Measurements from ENCODE around the gene MTUS2.

MTUS2 gene

DNA sequence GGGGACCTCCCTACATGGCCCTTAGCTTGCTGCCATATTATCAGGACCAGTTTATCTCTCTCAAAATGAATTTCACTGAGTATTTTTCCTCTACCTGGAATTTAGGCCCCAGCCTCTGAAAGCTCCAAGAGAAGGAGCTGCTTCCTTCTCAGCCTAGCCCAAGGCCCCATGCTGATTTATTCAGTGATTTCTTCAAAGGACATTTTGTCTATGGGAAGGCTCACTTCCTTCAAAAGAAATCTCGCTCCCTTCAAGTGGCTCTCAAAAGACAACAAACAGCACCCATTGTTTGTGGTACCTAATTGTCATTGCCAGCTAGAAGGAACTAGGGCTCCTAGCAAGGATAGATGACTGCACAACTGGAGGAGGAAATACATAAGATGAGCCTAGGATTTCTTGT lies 602.9 kb downstream of the MTUS2 start:
- DNase-seq = no peak

DNA sequence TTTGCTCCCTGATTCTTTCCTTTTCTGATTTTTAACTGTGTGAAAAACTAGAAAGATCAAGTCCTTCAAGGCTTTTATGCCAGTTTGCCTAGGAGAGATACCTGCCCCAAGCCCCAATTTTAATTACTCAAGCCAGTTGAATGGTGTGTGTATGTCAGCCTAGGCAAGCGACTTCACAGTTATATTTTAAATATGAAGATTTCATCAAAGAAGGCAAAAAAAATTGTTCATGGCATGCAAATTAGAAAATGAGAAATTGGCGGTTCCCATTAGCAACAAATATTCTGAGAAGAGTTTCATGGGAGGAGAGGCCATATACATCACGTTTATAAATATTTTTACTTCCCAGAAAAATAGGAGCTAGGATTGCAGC lies 607.8 kb downstream of the MTUS2 start:
- DNase-seq = no peak

DNA sequence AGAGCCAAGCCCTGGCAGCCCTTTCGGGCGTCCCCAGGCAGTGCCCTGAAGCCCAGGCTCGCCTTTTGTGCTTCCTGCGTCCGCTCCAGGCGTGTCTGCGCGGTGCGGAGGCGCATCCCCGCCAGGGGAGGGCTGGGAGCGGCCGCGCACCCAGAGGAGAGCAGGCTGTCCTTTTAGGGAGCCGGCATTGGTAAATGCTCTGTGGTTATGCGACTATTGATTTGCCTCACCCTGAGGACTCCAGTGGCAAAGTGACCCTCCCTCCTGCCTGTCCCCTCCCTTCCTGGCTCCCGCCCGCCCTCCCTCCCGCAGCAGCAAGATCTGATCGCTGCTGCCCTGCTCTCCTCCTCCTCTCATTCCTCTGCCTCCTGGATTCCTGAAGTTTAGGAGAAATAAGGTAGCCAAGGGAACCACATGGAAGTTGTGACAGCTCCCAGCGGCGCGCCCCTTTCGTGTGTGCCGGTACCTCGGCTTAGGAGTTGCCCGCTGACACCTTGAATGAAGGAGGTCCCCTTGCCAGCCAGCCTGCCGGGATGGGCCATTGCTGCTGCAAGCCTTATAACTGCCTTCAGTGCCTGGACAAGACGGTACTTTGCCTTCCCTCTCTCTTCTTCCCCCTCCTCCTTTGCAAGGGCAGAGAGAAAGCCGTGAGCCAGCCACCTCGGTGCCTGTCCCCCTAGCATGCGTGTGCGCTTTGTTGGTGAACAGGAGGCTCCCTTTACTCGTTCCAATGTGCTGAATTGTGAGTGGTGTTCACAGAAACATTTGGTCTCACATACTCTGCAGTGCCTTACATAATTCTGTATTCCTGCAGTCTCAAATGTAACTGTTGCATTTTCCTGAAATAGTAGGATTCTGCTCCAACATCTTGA lies 608.4 kb downstream of the MTUS2 start:
- DNase-seq = no peak

DNA sequence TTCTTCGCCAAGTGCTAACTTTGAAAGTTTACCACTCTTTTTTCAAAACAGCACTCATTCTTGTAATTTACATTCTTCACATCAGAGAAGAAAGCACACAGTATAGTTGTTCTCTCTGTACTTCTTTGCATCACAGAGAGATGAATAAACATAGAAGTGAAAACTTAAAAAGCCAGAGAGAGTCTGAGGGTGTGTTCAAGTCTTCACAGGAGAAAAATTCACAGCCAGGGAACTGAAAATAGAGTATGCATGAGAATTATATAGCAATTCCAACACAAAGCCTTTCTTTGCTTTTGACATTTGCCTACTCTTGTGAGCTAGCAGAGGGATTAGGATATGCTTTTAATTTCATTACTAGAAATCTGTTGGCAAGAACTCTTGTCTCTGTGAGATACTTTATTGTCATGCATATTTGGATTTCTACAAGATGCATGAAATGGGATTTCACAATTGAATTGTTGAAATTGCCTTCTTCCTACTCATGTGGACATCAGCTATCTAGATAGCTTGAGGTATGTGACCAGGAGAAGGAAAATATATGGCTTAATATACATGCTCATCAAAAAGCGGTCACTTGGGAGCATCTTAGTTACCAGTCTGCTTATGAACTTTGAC lies 609.3 kb downstream of the MTUS2 start:
- no peak for DNase-seq

DNA sequence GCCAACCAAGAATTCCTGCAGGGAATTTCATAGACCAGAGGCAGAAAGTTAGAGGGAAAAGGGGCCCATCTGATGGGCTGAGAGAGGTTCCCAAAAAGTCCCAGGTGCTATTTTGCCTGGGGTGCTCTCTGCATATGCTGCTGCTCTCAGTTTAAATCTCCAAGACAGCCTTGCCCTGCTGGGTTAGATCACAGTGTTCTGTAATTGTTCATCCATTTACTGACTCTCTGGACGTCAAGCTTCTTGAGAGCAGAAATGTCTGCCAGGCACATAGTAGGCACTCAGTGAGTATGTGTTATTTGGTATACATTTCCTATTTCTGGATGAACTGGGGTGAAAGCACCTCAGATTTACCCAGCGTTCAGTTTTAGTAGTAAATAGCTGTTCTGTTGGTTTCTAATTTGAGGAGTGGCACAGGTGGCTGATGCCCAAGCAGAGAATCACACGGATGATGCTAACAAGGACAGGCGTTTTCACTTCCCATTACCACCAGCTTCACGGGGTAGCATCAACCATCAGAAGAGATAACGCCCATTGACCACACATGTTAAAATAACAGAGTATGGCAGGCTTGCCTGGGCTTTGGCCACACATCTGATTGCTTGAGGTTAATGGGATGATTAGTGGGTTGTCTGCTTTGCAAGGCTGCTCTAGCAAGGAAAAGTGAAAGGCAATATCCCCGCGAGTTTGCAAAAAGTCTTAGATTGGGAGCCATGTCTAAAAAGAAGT lies 614.2 kb downstream of the MTUS2 start:
- DNase-seq = no peak

DNA sequence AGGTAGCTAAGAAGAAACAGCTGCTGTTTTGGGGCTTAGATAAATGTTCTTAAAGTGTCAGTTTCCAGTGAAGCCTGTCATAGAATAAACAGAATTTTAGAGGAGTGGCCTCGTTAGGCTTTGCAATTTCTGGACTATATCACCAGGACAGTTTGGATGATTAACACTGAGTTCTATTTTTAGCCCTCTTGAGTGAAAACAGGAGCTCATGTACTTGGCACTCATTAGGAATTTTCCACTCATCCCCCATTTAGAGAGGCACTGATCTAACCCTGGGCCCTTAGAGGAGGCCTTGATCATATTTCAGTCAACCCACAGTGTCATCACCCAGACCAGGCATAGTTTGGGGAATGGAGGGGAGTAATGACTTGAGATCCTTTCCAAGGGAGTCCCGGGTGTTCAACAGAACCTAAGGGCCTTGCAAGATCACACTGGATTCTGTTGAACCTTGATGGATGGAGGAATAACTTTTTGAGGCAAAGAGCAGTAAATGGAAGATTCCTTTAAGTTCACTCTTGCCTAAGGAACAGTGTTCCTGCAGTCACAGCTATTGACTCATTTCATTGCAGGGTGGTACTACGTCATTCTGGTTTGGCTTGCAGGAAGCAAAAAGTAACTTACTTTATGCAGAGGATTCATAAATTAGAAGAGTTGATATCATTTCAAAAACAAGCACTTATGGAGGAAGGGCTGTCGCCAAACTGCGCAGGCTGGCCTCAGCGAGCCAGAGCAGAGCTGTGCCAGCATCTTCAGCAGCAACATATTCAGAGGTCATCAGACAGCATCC lies 615.2 kb downstream of the MTUS2 start:
- DNase-seq = no peak

DNA sequence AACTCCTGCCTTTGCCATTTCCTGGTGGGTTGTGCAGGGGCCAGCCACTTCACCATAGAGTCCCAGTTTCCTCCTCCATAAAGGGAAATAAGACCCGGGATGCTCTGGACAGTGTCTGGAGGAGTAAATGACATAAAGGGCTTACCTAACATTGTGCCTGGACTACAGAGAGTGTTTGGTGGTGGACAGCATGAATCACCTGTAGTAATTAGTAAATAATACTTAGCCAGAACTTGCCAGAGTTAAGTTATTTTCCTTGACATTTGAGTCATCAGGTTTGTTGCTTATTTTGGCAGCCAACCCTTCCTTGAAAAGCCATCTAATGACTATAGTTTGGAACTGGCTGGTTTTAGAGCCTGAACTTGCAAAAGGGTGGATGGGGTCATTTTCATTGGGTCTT lies 616.2 kb downstream of the MTUS2 start:
- no peak for DNase-seq

DNA sequence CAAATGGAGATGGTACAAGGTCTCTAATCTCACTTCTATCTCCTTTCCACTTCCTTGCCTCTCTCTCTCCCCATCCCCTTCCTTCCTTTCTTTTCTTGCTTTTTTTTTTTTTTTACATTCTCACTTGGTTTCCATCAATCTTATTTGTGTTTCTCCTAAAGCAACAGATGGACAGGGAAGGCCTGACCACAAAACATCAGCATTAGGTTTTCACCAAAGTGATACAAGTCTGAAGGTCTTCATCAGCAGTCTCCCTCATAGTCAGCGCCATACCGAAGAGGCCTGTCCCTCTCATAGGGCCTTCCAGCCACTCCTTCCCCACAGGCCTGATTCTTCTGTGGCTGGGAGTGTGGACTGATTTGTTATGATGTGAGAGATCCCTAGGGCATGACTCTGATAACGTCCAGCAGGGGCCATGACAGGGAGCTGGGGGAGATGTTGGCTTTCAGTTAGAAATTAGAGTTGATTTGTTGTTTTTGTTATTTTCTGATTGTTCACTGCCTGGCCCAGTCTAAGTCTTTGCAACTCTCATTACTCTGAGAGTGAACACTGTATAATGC lies 616.7 kb downstream of the MTUS2 start:
- no peak for DNase-seq

DNA sequence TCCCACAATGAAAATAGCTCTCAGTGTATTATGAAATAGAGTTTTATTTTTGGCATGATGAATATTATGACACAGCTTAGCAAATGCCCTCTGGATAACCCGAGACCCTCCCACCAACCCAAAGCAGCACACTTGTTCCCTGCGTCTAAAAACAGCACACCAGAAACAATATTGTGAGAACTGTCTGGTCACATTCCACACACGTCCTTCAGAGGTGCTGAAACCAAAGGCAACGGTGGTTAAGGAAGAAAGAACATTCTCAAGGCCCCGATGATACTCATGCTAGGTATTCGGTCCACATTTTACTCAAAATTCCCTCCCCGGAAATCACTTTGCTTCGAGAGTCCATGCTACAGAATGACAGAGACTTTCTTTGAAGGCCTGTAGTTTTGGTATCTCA lies 618.6 kb downstream of the MTUS2 start:
- no peak for DNase-seq

DNA sequence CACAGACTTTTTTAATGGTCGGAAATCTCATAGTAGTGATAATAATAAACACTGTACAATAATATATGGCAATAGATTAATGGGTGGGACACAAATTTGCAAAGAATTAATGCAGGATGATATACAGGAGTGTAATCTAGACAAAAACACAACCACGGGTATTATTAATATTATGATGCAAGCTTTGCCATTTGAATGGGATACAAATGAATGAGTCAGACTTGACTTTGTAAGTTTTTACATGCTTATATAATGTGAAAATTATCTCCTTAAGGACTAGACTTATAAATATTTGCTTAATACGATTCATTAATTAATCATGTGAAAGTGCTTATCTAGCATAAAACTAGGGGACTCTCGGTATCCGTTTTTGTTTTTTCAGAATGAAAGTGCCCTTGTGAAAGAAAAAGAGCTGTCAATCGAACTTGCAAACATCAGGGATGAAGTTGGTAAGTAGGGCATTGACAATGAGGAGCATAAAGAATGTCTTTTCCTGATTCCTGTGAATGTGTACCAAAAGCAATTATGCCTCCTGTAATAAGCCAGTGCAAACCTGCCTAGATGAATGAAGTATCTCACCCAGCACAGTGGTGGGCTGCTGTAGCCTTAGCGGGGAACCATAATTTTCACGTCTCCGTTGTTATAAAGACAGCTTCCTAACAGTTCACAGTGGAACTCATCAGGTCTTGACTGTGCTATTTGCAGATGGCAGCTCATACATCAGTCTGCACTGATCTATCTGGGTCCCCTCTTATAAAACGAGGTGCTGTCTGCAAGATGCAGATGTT lies 619.7 kb downstream of the MTUS2 start:
- DNase-seq = no peak

DNA sequence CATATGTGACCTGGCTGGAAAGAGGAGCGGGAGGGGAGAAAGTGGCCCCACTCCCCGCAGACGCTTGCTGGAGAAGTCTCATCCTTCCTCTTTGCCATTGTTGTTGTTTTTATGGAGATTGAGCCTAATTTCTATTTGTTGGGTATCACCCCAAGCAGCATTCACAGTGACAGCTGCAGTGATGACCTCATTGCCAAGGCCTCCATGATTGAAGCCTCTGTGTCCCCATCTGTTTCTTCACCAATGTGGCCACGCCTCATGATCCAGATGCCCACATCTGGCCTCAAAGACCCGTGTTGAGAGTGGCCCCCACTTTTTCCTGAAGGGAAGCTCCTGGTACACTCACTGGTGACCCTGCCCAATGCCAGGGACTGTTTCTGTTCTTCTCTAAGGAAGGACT lies 621.2 kb downstream of the MTUS2 start:
- no peak for DNase-seq

DNA sequence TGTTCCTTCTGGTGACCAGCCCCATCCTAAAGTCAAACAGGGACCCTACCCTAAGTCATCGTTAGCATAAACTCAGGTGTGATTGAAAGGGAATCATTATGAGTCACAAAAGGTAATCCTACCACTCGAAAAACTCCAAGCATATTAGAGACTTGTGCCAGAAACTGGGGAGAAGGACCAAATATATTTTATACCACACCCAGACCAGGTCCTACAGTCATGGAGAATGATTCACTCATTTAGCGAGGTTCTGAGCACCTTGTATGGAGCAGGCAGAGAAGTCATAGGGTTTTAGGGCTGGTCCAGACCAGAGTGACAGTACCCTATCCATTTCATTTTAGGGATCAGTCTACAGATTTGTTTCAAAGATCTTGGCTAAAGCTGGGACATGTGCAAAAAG lies 625.9 kb downstream of the MTUS2 start:
- no peak for DNase-seq

DNA sequence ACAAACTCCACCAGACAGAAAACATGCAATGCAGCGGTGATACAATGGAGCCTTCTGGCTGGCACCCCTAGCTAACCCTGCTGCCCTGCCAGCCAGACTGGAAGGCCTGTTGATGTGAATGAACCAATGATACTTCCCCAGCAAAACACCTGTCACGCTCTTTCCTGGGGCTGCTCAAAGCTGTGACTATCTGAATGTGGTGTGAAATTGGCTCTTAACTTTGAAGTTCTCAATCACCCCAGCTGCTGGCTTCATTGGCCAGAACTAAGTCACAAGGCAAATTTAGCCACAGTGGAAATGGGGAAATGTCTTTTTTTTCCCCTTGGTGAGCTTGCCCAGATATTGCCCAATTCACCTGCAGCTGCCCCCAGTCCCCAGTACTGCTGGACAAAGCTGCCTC lies 628.0 kb downstream of the MTUS2 start:
- DNase-seq = no peak

DNA sequence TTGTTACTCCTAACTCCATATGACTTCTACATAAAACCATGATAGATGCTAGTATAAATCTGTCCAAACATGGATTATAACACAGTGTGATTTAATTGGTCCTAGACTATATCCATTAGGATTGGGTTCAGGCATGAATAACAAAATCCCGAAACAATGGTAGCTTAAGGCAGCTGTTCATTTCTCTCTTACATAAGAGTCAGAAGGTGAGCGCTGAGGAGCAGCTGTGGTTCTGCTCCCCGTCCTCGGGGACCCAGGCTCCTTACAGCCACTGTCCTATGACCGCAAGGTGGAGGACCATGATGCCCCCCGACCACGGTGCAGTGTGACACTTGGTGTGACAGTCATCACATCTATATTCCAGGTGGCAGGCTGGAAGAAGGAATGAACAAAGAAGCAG lies 629.6 kb downstream of the MTUS2 start:
- no peak for DNase-seq

DNA sequence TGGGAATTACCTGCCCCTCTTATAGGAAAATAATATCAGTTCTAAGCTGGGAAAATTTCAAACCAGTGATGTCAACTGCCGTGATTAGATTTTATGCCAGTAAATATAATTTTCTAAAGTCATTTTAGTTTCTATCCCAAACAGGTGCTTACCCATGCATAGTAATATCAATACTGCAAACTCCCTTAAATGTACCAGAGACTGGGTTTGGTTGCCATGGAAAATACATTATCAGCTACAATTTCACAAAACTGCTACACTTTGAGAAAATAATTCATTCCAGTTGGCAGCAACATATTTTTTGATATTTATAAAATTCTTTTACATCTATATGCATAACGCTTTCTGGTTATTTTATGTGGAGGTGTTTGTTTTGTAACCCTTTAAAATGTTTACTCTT lies 631.8 kb downstream of the MTUS2 start:
- no peak for DNase-seq

DNA sequence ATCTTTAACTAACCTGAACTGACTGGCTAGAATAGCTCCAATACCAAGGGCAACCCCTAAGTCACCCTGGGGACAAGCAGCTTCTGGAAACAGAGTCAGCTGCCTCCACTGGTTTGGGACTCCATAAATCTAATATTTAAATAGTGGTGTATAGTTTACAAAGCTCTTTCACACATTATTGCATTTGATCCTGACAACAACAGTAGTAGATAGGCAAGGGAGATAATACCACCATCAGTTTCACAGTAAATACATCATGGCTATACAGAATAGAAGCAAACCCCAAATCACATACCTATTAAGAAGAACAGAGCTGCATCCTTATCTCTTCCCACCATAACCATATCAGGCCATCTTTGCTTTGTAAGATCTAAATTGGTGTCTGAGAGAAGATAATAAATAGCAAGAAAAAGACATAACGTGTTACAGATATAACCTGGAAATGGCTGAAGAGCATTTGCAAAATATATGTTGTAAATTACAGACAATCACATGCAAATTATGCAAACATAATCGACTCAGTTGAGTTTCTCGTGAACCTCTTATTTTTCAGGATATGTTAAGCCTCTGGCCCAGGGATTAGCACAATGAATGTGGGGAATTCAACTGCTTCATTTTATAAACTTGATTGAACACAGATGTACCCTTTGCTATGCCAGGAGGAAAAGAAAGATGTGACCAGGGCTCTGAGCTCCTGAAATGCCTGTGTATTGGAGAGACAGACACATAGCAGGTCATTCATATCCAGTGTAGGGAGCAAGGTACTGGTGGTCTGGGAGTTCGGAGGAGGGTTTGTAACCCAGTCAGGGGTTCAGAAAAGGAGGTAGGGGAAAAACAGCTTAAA lies 632.9 kb downstream of the MTUS2 start:
- DNase-seq = no peak

DNA sequence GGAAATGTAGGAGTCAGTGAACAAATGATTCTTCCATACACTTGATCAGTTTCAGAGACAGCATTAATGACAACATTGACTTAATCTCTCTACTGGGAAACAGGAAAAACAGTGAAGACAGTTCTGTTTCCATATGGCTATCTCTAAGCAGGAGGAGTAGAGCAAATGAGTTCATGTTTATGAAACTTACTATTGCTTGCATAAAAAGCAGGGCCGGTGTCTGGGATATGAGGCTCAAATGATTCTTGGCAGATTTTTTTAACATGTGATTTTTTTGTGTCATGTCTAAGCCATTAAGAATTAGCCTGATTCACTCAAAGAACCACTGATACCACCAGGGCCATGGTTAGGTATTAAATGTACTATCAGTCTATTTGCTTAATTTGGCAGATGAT lies 633.5 kb downstream of the MTUS2 start:
- DNase-seq = no peak

DNA sequence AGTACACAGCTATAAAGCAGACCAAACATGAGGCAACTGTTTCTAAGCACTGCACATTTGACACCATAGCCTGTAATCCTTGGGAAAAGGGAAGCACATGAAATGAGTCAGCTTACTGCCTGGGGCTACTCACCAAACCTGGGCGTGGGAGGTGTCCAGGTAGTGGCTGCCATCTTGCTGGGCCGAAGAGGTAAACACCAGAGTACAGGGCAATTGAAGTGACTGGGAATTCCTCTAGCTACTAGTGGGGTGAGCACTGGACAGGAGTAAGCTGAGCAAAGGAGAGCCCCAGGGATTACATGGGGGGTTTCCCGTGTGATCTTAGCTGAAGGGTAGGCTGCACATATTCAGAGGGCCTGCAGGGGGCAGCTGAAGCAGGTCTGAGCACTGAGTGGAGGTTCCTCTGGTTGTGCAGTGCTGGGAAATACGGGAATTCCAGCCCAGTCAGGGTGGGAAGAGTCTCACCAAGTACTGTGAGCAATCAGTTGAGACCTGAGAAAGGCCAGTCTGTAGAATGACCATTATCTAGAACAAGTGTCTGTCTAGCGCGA lies 634.9 kb downstream of the MTUS2 start:
- no peak for DNase-seq

DNA sequence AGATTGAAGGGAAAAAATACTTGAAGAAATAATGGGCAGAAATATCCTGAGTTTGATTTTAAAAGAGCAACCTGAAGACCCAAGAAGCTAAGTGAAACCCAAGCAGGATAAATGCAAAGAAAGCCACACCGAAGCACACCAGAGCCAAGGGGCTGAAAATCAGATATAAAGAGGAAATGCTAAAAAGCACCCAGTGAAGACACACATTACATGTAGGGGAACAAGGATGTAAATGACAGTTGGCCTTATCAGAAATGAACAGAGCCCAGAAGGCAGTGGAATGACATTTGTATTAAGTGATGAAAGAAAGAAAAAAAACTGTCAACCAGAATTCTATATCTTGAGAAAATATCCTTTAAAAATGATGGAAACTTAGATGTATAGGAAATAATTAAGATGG lies 636.3 kb downstream of the MTUS2 start:
- no peak for DNase-seq

DNA sequence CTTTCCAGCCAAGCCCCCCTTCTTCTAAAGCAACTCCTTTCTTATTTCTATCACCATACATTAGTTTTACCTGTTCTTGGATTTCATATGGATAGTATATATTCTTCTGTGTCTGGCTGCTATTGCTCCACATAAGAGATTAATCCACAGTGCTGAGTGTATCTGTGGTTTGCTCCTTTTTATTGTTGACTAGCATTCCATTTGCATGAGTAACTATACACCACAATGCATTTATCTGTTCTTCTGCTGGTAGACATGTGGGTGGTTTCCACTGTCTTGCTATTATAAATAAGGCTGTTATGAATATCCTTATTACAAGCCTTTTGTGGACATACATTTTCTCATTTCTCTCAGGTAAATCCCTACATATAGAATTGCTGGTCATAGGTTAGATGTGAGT lies 637.2 kb downstream of the MTUS2 start:
- no peak for DNase-seq

DNA sequence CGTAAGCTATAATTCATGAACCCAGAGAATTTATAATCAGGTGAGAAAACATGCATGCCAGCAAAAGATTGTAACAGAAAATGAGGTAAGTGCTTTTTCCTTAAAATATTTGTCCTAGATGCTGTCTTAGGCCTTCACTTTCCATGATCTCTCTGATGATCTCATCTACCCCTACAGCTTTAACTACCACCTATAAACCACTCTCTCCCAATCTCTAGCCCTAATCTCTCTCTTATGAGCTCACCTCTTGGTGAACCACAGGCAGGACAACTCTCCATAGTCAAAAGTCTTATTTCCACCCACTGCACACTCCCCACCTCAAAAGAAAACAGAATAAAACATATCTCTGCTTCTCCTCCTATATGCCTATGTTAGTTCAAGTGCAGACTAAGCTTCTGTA lies 638.3 kb downstream of the MTUS2 start:
- DNase-seq = no peak
